Stimulated activated CD4-positive, alpha-beta T cell treated with anti-CD3 and anti-CD28 coated beads, Interleukin-4, amount 100 ng/mL, for 4 hours (primary cell): Measurements from ENCODE around the gene PPP6R2.
"Not testable (repeated sequence)": the region's sequence is repeated elsewhere in the genome, so short reads cannot be mapped to it uniquely, and the experiment has no call there.

ENCODE experiments used
- DNase-seq, 2 experiments: peaks; one replicate each; pipeline ENCODE4 v3.0.0-alpha.2; 2020

Gene PPP6R2

GRCh38 chr22:50346470-50346869 is 3.3 kb downstream of the PPP6R2 start:
- no peak for DNase-seq

- DNase-seq: no peak
Measured at GRCh38 chr22:50347157-50347556, 4.0 kb downstream of the PPP6R2 start.

GRCh38 chr22:50348058-50348457 is 4.9 kb downstream of the PPP6R2 start:
- no peak for DNase-seq

- no peak for DNase-seq
Measured at GRCh38 chr22:50356186-50356585, 13.1 kb downstream of the PPP6R2 start.

GRCh38 chr22:50357222-50357621 is 14.1 kb downstream of the PPP6R2 start:
- DNase-seq: no peak

GRCh38 chr22:50357756-50358155 is 14.6 kb downstream of the PPP6R2 start:
- DNase-seq: no peak

- no peak for DNase-seq
Measured at GRCh38 chr22:50360578-50360977, 17.5 kb downstream of the PPP6R2 start.

- no peak for DNase-seq
Measured at GRCh38 chr22:50361222-50361621, 18.1 kb downstream of the PPP6R2 start.

GRCh38 chr22:50361688-50362087 is 18.6 kb downstream of the PPP6R2 start:
- no peak for DNase-seq

- DNase-seq: no peak
Measured at GRCh38 chr22:50363166-50363802, 20.2 kb downstream of the PPP6R2 start.

GRCh38 chr22:50363803-50364194 is 20.7 kb downstream of the PPP6R2 start:
- DNase-seq: not testable (repeated sequence)

- no peak for DNase-seq
Measured at GRCh38 chr22:50367778-50368500, 24.8 kb downstream of the PPP6R2 start.

- DNase-seq: no peak
Measured at GRCh38 chr22:50371101-50371648, 28.0 kb downstream of the PPP6R2 start.

GRCh38 chr22:50376085-50376651 is 33.0 kb downstream of the PPP6R2 start:
- DNase-seq: no peak

GRCh38 chr22:50381021-50381555 is 38.0 kb downstream of the PPP6R2 start:
- not testable (repeated sequence) for DNase-seq

GRCh38 chr22:50396751-50397370 is 53.7 kb downstream of the PPP6R2 start:
- DNase-seq: no peak

GRCh38 chr22:50397371-50398060 is 54.4 kb downstream of the PPP6R2 start:
- DNase-seq: not testable (repeated sequence)

GRCh38 chr22:50398831-50399648 is 55.9 kb downstream of the PPP6R2 start:
- no peak for DNase-seq

GRCh38 chr22:50399751-50400331 is 56.7 kb downstream of the PPP6R2 start:
- DNase-seq: no peak

GRCh38 chr22:50400406-50400805 is 57.3 kb downstream of the PPP6R2 start:
- no peak for DNase-seq

GRCh38 chr22:50400931-50401330 is 57.8 kb downstream of the PPP6R2 start:
- DNase-seq: no peak
